T-helper 1 cell treated with Interleukin-12 subunit alpha and Interleukin-12 subunit beta and Interleukin-4 antibody, amounts not matched to agents 30 μg/mL and 1 μg/mL, for 36 hours (primary cell): Measurements from ENCODE around the gene PPP3CA.
"Not testable (repeated sequence)": the region's sequence is repeated elsewhere in the genome, so short reads cannot be mapped to it uniquely, and the experiment has no call there.

Experiments
- H3K27ac Mint-ChIP-seq: one replicate; pipeline ENCODE4 v1.8.0; 2021; ENCODE audit warnings: mild to moderate bottlenecking, mixed read lengths
- H3K27me3 Mint-ChIP-seq: one replicate; pipeline ENCODE4 v1.8.0; 2021; ENCODE audit warnings: low read depth, mixed read lengths
- H3K36me3 Mint-ChIP-seq: one replicate; pipeline ENCODE4 v1.8.0; 2021; ENCODE audit warnings: low read depth, mixed read lengths
- H3K4me1 Mint-ChIP-seq: one replicate; pipeline ENCODE4 v1.8.0; 2021; ENCODE audit warnings: low read depth, mixed read lengths
- H3K4me3 Mint-ChIP-seq: one replicate; pipeline ENCODE4 v1.8.0; 2021; ENCODE audit warnings: mild to moderate bottlenecking, moderate library complexity, mixed read lengths
- H3K9me3 Mint-ChIP-seq: one replicate; pipeline ENCODE4 v1.8.0; 2021; ENCODE audit warnings: mixed read lengths

PPP3CA gene

DNA sequence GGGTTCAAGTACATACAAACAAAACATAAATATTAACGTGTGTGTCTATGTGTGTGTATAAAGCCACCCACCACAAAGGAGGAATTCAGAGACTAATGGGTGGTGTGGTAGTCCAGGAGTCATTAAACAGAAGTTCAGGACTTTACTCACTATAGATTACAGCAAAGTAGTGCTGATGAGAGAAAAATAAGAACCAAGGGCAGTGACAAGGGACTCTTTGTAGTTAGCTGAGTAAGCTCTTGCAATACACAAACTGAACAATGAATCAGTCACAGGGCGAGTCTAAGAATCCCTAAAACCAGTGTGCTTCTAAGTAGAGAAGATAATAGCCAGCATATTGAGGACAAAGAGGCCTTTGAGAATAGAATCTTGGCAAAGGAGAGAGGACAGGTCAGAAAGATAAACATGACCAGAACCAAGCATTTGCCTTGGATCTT is 232.4 kb downstream of the PPP3CA start:
- Mint-ChIP-seq H3K4me3 (no peak overlapping the region), H3K4me1 (peaks cover 1% of the 10 kb centered on the region), H3K27ac (no peak overlapping the region), H3K36me3 (peaks cover 2% of the 10 kb centered on the region), H3K9me3 (no peaks in the 10 kb centered on the region), H3K27me3 (no peaks in the 10 kb centered on the region)

DNA sequence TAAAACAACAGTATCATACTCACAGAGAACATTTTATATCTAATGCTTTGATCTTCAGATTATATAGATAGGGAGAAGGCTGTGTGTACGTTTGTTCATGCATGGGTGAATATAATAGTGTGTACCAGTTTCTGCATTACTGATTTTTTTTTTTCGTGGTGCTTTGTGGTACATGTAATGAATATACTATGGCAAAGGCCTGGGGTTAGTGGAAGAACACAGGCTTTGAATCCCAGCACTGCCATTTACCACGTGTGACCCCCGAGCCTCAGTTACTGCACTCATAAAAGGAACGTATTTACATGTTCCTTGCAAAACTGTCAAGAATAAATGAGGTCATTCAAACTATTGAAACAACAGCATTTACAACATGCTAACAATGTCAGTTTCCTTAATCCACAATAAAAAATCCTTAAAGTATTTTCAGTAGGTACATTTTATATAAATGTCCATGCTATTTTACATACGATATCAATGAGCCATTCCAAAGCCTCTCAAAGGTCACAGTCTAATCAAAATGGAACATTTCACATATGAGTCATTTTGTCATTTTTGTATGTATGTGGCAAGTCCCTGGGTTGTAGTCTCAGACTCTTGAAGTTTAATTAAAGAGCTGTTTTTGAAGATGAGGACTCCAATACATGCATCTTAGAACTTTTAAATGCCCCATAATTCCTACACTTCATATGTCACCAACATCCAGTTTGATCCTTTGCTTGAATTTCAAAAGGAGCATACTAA is 242.8 kb downstream of the PPP3CA start:
- H3K27me3 Mint-ChIP-seq, result no peaks in the 10 kb centered on the region
- H3K4me1 Mint-ChIP-seq, result peaks cover 15% of the 10 kb centered on the region
- H3K4me3 Mint-ChIP-seq, result no peak overlapping the region
- H3K27ac Mint-ChIP-seq, result no peak overlapping the region
- no peaks in the 10 kb centered on the region for H3K9me3 Mint-ChIP-seq
- H3K36me3 Mint-ChIP-seq, result peaks cover 5% of the 10 kb centered on the region

DNA sequence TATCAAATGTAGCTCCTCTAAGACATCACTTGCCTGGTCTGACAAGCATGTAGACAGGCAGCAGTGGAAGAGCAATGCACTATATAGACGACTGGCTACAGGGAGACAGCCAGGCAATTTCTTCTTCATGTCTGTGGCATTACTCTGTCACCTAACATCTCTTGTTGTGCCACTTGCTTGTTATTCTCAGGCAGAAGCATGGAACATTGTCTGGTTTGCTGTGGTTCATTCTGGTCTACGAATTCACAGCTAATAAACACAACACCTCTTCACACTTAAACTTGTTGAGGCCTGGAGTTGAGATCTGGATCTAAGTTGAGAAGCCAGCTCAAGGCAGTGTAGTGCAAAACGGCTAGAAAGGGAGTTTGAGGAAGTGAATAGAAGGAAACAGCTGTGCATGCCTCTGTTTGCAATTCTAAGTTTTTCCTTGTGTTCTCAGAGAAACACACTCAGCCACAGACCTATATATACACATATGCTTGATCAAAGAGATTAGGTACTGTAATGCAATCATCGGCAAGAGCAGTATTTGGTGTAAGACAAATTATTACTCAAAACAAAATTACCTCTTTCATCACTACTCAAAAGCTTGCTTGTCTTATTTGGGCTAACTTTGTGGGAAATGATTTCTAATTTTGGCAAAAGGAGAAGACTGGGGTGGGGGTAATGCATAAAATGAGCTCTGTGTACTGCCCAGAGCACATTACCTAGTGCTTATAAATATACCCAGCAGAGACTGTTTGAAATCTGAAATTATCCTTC is 243.8 kb downstream of the PPP3CA start:
- no peak overlapping the region for H3K4me3 Mint-ChIP-seq
- peaks cover 15% of the 10 kb centered on the region for H3K4me1 Mint-ChIP-seq
- no peaks in the 10 kb centered on the region for H3K27me3 Mint-ChIP-seq
- peaks cover 5% of the 10 kb centered on the region for H3K36me3 Mint-ChIP-seq
- no peak overlapping the region for H3K27ac Mint-ChIP-seq
- no peaks in the 10 kb centered on the region for H3K9me3 Mint-ChIP-seq

DNA sequence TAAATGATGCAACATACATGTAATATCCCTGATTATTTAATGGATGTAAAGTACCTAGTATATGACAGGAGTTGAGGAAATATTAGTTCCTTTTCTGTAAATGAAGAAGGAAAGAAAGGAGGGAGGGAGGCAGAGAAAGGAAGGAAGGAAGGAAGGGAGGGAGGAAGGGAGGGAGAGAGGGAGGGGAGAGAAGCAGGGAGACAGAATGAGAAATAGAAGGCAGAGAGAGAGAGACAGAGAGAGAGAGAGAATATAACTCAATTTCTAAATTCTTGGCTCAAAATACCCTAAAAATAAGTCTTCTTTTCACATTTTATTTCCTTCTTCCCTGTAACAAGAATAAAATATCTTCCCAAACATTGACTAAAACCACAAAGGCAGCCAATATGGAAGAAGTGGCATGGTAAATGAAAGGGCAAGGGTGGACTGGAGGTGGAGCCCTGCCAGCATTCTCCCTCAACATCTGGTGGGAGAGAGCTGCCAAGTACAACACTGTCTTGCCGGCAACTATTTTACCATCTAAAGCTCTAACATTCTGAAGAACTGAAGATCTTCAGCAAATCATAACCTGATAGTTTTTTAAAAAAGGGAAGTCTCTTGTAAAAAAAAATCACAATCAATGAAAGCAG is 245.1 kb downstream of the PPP3CA start:
- no peaks in the 10 kb centered on the region for H3K9me3 Mint-ChIP-seq
- no peak overlapping the region for H3K4me3 Mint-ChIP-seq
- no peak overlapping the region for H3K27ac Mint-ChIP-seq
- H3K36me3 Mint-ChIP-seq, result peaks cover 4% of the 10 kb centered on the region
- no peaks in the 10 kb centered on the region for H3K27me3 Mint-ChIP-seq
- peaks cover 15% of the 10 kb centered on the region for H3K4me1 Mint-ChIP-seq

DNA sequence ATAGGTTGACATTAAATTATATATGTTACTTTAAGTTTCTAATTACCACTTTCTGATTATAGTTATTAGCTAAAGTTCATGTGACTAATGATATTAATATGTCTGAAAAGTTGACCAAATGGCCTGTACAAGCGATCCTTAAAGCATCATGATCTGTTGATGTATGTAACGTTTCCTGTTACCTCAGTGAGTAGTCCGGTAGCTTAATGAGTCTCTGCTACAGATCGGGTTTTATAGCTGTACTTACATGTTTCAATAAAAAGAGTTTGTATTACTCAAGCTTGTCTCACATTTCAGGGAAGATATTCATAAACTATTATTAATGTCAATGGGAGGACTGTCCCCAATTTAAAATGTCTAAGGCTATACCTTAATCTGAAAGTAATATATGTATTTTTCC is 246.3 kb downstream of the PPP3CA start:
- H3K9me3 Mint-ChIP-seq, result no peaks in the 10 kb centered on the region
- no peak overlapping the region for H3K4me3 Mint-ChIP-seq
- H3K27me3 Mint-ChIP-seq, result no peaks in the 10 kb centered on the region
- peaks cover 15% of the 10 kb centered on the region for H3K4me1 Mint-ChIP-seq
- peaks cover 3% of the 10 kb centered on the region for H3K36me3 Mint-ChIP-seq
- H3K27ac Mint-ChIP-seq, result no peak overlapping the region

DNA sequence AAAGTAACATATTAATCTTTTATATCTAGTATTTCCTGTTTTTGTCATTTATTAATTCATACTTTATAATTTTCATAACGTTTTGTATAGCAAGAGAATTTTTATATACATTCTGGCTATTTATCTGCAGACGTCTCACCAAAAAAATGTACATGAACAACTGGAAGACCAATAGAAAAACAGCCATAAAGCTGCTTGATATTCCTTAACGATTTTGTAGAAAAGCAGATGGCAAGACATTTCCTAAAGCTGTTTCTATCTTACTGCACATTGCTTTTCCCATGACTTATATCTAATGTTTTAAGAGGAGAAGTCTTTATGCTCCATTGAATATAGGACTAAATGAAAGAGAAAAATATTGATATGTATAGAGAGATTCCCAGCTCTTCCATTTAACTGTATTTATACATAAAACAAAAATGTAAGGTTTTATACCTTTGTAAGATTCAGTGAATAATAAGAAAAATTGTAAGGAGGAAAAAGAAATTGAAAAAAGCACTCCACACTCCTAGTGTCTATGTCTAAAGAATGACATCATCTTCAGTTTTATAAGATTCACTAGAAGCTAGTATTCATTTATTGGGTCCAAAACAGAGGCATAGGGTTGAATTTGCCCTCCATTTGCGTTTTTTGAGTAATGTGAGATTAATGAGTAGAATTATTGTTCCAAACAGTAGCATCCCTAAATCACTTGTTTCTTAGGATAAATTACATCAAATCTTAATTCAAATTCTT is 248.5 kb downstream of the PPP3CA start:
- Mint-ChIP-seq H3K27ac (no peak overlapping the region), H3K4me1 (peaks cover 9% of the 10 kb centered on the region), H3K9me3 (no peaks in the 10 kb centered on the region), H3K4me3 (no peak overlapping the region), H3K27me3 (no peaks in the 10 kb centered on the region), H3K36me3 (peaks cover 1% of the 10 kb centered on the region)

DNA sequence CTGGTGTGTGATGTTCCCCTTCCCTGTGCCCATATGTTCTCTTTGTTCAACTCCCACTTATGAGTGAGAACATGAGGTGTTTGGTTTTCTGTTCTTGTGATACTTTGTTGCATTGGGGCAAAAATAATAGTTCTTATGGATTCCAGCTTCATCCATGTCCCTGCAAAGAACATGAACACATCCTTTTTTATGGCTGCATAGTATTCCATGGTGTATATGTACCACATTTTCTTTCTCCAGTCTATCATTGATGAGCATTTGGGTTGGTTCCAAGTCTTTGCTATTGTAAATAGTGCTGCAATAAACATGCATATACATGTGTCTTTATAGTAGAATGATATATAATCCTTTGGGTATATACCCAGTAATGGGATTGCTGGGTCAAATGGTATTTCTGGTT is 254.7 kb downstream of the PPP3CA start:
- not testable (repeated sequence) for H3K4me3 Mint-ChIP-seq, H3K36me3 Mint-ChIP-seq, H3K9me3 Mint-ChIP-seq, H3K27me3 Mint-ChIP-seq, H3K4me1 Mint-ChIP-seq, H3K27ac Mint-ChIP-seq

DNA sequence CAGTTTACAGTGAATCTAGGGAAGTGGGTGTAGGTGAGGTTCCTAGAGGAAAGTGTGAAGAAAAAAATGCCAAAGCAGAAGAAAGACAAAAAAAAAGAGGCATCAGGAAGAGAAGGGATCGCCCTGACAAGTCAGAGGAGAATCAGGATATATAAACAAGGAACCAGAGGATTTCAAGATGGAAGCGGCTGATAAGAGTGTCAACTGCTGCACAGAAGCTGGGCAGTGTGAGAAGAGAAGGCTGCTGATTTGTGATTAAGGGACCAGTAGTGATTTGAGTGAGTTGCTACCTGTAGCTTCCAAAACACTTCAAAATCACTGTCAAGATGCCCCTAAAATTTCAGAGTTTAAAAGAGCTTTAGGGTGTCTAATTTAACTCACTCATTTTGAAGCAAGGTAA is 258.2 kb downstream of the PPP3CA start:
- Mint-ChIP-seq H3K9me3 (no peaks in the 10 kb centered on the region), H3K36me3 (peaks cover 5% of the 10 kb centered on the region), H3K27ac (no peak overlapping the region), H3K27me3 (no peaks in the 10 kb centered on the region), H3K4me3 (no peak overlapping the region), H3K4me1 (peaks cover 4% of the 10 kb centered on the region)

DNA sequence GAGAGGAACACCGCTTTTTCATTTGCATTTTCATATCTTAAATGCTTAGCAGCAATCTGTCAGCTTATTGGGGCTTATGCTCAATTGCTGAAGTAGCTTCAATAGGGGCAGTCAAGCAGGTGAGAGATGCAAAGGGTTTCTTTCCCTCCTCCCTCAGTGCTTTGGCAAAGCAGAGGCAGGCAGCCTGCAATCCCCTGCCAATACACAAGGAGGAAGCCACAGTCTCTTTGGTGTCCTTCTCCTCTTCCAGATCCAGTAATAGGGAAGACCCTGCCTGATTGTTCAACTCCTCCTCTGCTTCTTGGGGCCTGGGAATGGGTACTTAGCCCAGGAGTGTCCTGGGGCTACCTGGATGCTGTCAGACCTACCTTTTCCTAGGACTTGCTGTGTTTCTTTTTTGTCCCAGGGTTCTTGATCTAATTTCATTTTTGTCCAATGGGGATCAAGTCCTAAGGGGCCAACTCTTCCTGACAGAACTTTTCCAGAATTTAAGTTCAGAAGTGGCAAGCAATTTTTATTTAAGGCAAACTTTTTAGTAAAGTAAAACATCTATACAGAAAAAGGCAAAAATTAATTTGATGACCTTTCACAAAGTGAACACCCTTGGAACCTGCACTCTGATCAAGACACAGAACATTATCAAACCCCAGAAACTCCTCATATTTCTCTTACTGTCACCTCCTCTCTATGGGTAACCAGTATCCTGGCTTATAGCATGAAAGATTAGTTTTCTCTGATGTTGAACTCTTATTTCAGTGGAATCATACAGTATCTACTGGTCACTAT is 260.3 kb downstream of the PPP3CA start:
- Mint-ChIP-seq H3K4me1 (peaks cover 4% of the 10 kb centered on the region), H3K9me3 (no peaks in the 10 kb centered on the region), H3K4me3 (no peak overlapping the region), H3K27me3 (no peaks in the 10 kb centered on the region), H3K27ac (no peak overlapping the region), H3K36me3 (peaks cover 6% of the 10 kb centered on the region)

DNA sequence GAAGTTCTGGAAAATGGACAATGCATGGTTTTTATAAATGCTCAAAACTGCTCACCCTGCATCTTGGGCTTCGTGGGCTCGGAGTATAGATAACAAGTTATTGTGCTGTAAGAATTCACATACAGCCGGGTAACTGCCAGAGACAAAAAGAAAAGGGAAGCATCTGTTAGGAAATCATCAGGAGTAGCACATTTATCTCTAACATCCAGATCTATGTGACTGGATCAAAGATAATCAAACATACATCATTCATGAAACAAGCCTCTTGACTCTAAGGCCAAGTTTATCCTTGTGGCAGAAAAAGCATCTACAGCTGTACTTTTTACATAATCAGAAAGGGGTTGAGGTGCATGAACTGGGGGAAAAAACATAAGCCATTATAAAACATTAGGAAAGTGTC is 264.2 kb downstream of the PPP3CA start:
- no peak overlapping the region for H3K27ac Mint-ChIP-seq
- no peaks in the 10 kb centered on the region for H3K9me3 Mint-ChIP-seq
- no peak overlapping the region for H3K4me3 Mint-ChIP-seq
- H3K4me1 Mint-ChIP-seq, result peaks cover 4% of the 10 kb centered on the region
- H3K27me3 Mint-ChIP-seq, result no peaks in the 10 kb centered on the region
- H3K36me3 Mint-ChIP-seq, result peaks cover 9% of the 10 kb centered on the region

DNA sequence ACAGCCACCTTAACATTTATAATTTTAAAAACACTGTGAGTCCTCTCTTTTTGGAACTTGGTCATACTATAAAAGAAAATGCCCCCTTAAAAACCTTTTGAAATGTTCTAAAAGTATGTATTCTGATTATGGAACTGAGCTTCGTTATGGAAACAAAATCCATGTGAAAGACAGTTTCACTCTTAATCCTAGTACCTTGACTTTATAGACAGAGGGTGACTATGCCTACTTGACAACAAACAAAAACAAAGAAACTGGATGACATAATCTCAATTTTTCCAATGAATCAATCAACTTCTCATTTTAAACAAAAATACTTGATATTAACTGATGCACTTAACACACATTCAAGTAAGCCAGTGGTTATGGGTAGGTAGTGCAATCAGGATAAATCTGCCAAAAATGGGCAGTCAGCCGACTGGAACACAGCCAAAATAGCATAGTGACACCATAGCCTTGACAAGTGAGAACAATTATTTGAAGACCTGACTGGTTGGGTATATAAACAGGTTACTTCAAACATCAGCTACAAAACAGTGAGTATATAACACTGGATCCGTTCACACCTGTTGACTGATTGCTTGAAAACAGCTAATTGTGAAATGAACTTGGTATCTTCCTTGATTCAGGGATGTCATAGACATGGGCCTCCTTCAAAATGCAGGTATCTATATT is 265.5 kb downstream of the PPP3CA start:
- H3K27me3 Mint-ChIP-seq, result no peaks in the 10 kb centered on the region
- no peaks in the 10 kb centered on the region for H3K9me3 Mint-ChIP-seq
- H3K36me3 Mint-ChIP-seq, result peaks cover 9% of the 10 kb centered on the region
- peaks cover 4% of the 10 kb centered on the region for H3K4me1 Mint-ChIP-seq
- no peak overlapping the region for H3K27ac Mint-ChIP-seq
- no peak overlapping the region for H3K4me3 Mint-ChIP-seq

DNA sequence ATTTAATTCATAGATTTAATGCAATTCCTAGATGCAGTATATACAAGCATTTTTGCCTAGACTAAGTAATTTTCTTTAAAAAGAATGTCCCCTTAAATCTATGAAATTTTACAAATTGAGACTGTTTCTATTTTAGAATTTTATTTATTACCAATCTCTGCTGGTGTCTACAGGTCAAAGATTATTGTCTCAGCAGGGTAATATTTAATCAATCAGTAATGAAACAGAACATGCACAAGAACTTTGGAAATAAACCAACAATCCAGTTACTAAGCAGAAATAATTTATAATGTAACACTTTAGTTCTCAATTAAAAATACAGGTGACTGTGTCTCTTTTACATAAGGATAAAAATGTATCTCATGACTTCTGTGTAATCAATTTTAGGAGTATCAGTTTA is 266.2 kb downstream of the PPP3CA start:
- Mint-ChIP-seq H3K27me3 (no peaks in the 10 kb centered on the region), H3K27ac (no peak overlapping the region), H3K36me3 (peaks cover 11% of the 10 kb centered on the region), H3K9me3 (no peaks in the 10 kb centered on the region), H3K4me3 (no peak overlapping the region), H3K4me1 (peaks cover 4% of the 10 kb centered on the region)

DNA sequence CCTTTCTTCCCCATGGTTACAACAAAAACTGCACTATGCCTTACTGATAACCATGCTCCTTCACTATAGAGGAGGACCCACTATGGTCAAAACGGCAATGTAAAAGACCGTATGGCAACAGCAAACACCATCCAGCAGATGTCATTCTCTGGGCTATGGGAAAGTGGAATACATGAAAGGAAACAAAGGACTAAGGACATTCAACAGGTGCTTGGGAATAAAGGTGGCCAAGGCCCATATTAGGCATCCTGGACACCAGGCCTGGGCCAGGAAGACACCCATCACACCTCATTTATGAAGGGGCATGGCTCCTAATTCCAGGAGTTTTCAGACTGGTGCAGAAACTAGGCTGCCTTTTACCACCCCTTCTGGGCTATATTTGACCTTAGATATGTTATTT is 268.4 kb downstream of the PPP3CA start:
- Mint-ChIP-seq H3K4me3 (no peak overlapping the region), H3K9me3 (no peaks in the 10 kb centered on the region), H3K4me1 (peaks cover 7% of the 10 kb centered on the region), H3K27ac (no peak overlapping the region), H3K27me3 (no peaks in the 10 kb centered on the region), H3K36me3 (peaks cover 11% of the 10 kb centered on the region)
